A673 (cell line): ENCODE results near the gene STK11. TPM values are rescaled to one million over a fixed set of nuclear protein-coding genes. Genes with fewer than 3 reads are reported as not detected.
A peak's percentile ranks its signal among the peaks of the same experiment; 100 is the strongest.

ENCODE experiments used
- BruUV-seq: library from RNA; stranded (reverse); fragments of 400-500 nt; replicated peaks from 2 replicates; lab custom pipeline; 2021; lab: Mats Ljungman, UMichigan
- CTCF ChIA-PET: fragments of 300-600 bp; sonication (Branson Sonifier 250); formaldehyde crosslinking; loops from one replicate; lab custom pipeline; 2022; ENCODE audit warnings: antibody characterized with exemption; lab: Charles Lee
- POLR2A ChIA-PET: fragments of 300-600 bp; sonication (Branson Sonifier 250); formaldehyde crosslinking; loops from one replicate; lab custom pipeline; 2022; ENCODE audit warnings: antibody characterized with exemption; ENCODE audit not compliant: low non-redundant PET; lab: Charles Lee
- DNase-seq: peaks from one replicate; pipeline ENCODE4 v3.0.0-alpha.2; 2015; ENCODE audit warnings: low spot score
- H3K27ac ChIP-seq: fragments of 200-600 bp; sonication (generic); 2 replicates; pipeline ENCODE4 v1.5.1; 2016; ENCODE audit warnings: mixed run types, low read depth, mild to moderate bottlenecking, mixed read lengths, antibody characterized with exemption, low read length; ENCODE audit not compliant: poor library complexity, severe bottlenecking
- H3K27me3 ChIP-seq: fragments of 200-600 bp; sonication (generic); replicated peaks from 2 replicates; pipeline ENCODE4 v1.6.1; 2017; ENCODE audit warnings: mixed run types, low read depth, mild to moderate bottlenecking, mixed read lengths, antibody characterized with exemption, low read length; ENCODE audit not compliant: insufficient read depth, poor library complexity
- H3K36me3 ChIP-seq: fragments of 200-600 bp; sonication (generic); 2 replicates; pipeline ENCODE4 v1.6.1; 2016; ENCODE audit warnings: mixed run types, mild to moderate bottlenecking, mixed read lengths, antibody characterized with exemption, low read length; ENCODE audit not compliant: insufficient read depth, poor library complexity, severe bottlenecking
- H3K4me1 ChIP-seq: fragments of 200-600 bp; sonication (generic); 2 replicates; pipeline ENCODE4 v1.6.1; 2017; ENCODE audit warnings: mixed run types, mild to moderate bottlenecking, mixed read lengths, antibody characterized with exemption, low read length; ENCODE audit not compliant: insufficient read depth, poor library complexity, severe bottlenecking
- H3K4me3 ChIP-seq: fragments of 200-600 bp; sonication (generic); 2 replicates; pipeline ENCODE4 v1.5.1; 2016; ENCODE audit warnings: low read depth, mixed run types, mild to moderate bottlenecking, mixed read lengths, low read length; ENCODE audit not compliant: poor library complexity, severe bottlenecking
- H3K9me3 ChIP-seq: fragments of 200-600 bp; sonication (generic); 2 replicates; pipeline ENCODE4 v1.6.1; 2016; ENCODE audit warnings: mixed run types, low read depth, mild to moderate bottlenecking, mixed read lengths, antibody characterized with exemption, low read length; ENCODE audit not compliant: poor library complexity, severe bottlenecking
- EZH2 ChIP-seq: fragments of 200-600 bp; sonication (generic); IDR thresholded peaks from 2 replicates; pipeline ENCODE4 v1.6.1; 2017; ENCODE audit warnings: borderline replicate concordance, low read depth, mild to moderate bottlenecking, mixed read lengths, antibody characterized with exemption, low read length; ENCODE audit not compliant: poor library complexity, severe bottlenecking
- intact Hi-C: fragments of 100-400 bp; cut with micrococcal nuclease; formaldehyde crosslinking; loops from one replicate; pipeline ENCODE4 v1.10.0; 2022; ENCODE audit not compliant: unreplicated experiment
- total RNA-seq: library from RNA; stranded (reverse); gene quantifications from 2 replicates; pipeline ENCODE4 v1.2.3, GENCODE V29; 2021
- TF ChIP-seq, protein P1 (sequence below): fragments of 300-800, 200-600 bp; sonication (generic); conservative IDR thresholded peaks from 2 replicates; pipeline ENCODE4 v1.5.1; 2017; ENCODE audit warnings: low read depth, mild to moderate bottlenecking, antibody characterized with exemption, low read length, moderate library complexity, mixed read lengths

Gene STK11
- total RNA-seq, 1 experiment from 2014 or later, result 64.9 TPM

DNA sequence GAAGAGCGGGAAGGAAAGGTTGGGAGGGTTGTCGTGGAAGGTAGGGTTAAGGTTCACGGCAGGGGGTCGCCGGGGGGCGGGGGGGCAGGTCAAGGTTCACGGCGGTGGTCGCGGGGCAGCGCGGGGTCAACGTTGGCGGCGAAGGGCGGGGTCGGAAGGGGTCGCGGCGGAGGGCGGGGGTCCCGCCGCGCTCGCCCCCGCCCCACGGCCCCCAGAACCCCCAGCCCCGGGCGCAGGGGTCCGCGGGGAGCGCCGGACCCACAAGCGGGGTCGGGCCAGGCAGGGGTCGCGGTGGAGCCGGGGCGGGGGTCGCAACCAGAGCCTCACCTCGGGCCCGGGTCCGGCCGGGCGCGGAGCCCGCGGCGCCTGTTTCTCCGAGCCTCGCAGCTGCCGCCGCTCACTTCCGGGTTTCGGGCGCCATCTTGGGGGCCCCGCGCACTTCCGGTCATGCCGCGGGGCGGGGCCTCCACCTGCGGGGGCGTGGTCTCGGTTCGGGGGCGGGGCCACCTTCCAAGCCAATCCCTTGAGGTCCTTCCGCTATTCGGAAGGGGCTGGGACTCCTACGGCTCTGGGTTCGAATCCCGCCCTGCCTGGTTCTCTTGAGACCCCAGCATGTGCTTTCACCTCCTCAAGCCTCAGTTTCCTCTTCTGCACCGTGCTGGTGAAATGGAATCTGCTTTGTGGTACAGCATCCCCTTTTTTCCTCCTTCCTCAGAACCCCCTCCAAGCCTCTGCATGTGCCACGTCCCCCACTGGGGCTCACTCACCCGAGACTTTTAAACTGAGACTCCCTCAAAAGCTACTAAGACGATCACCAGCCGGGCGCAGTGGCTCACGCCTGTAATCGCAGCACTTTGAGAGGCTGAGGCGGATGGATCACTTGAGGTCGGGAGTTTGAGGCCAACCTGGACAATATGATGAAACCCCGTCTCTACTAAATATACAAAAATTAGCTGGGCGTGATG is 31.5 kb upstream of the STK11 start, which contains the start of gene SBNO2:
Gene SBNO2, minus strand, starts transcription at position 424 of the 965 bp plus-strand sequence. CDS start 19,992 bp downstream, outside the sequence.
- CTCF ChIA-PET, result no interaction called here
- no peaks in the 10 kb centered on the region for H3K27me3 ChIP-seq
- POLR2A ChIA-PET, result no interaction called here
- no peak for TF ChIP-seq EZH2
- TF ChIP-seq, protein P1, sequence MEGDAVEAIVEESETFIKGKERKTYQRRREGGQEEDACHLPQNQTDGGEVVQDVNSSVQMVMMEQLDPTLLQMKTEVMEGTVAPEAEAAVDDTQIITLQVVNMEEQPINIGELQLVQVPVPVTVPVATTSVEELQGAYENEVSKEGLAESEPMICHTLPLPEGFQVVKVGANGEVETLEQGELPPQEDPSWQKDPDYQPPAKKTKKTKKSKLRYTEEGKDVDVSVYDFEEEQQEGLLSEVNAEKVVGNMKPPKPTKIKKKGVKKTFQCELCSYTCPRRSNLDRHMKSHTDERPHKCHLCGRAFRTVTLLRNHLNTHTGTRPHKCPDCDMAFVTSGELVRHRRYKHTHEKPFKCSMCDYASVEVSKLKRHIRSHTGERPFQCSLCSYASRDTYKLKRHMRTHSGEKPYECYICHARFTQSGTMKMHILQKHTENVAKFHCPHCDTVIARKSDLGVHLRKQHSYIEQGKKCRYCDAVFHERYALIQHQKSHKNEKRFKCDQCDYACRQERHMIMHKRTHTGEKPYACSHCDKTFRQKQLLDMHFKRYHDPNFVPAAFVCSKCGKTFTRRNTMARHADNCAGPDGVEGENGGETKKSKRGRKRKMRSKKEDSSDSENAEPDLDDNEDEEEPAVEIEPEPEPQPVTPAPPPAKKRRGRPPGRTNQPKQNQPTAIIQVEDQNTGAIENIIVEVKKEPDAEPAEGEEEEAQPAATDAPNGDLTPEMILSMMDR, result no peak
- H3K4me3 ChIP-seq, result peak within 1 kb of the TSS; percentile 95
- peak; percentile 91 for DNase-seq
- no peaks in the 10 kb centered on the region for H3K36me3 ChIP-seq
- intact Hi-C loops, result no loop called here
- peak within 1 kb of the TSS; percentile 92 for H3K27ac ChIP-seq
- H3K4me1 ChIP-seq, result peaks cover 45% of the 10 kb centered on the region
- H3K9me3 ChIP-seq, result no peaks in the 10 kb centered on the region
- no TSS peak for BruUV-seq

- CTCF ChIA-PET, result interaction anchor here (0.6 to 0.7 kb wide), 2 partner anchors 64 to 514 kb away, joined by 3 to 4 read pairs; partner anchors contain the start of gene RNF126
- BruUV-seq, result no TSS peak
Observed at GRCh38 chr19:1177322-1178114, 28.1 kb upstream of the STK11 start.

GRCh38 chr19:1181606-1182005 is 24.0 kb upstream of the STK11 start:
- CTCF ChIA-PET, result no interaction called here
- TF ChIP-seq EZH2, result no peak
- TF ChIP-seq, protein P1, result no peak
- intact Hi-C loops, result no loop called here
- BruUV-seq, result no TSS peak
- no peaks in the 10 kb centered on the region for H3K36me3 ChIP-seq
- no peaks in the 10 kb centered on the region for H3K9me3 ChIP-seq
- no peak overlapping the region for H3K27ac ChIP-seq
- DNase-seq, result no peak
- H3K4me3 ChIP-seq, result no peak overlapping the region
- POLR2A ChIA-PET, result no interaction called here
- no peaks in the 10 kb centered on the region for H3K27me3 ChIP-seq
- peaks cover 20% of the 10 kb centered on the region for H3K4me1 ChIP-seq

More at GRCh38 chr19:1177322-1178114, 28.1 kb upstream of the STK11 start:
- Histone ChIP-seq H3K9me3 (no peaks in the 10 kb centered on the region), H3K4me1 (peaks cover 22% of the 10 kb centered on the region), H3K27ac (no peak overlapping the region), H3K36me3 (no peaks in the 10 kb centered on the region), H3K27me3 (no peaks in the 10 kb centered on the region), H3K4me3 (no peak overlapping the region)
- POLR2A ChIA-PET, result no interaction called here
- TF ChIP-seq, protein P1, result peak; percentile 26; the same call in 1 of the 2 replicates
- no peak for TF ChIP-seq EZH2
- DNase-seq, result no peak
- intact Hi-C loops, result loop anchor here (5.0 kb wide), 1 partner anchor 65 kb away; no protein-coding TSS in a partner anchor
